Cardiac fibroblast (primary cell): Measurements from ENCODE around the gene FOXK1.

Source experiments
- DNase-seq, 2 donors: peaks; one replicate each; pipeline versions ENCODE4 v3.0.0 to v3.0.0-alpha.2; 2010; ENCODE audit warnings: low read depth in 2 of 2
- H3K4me3 ChIP-seq, 2 donors: replicated peaks in 1 of 2; 1 replicate in 1 of 2; 2 replicates in 1 of 2; pipeline ENCODE4 v1.5.1; 2011; ENCODE audit warnings: low read depth in 2 of 2, low read length in 2 of 2, mild to moderate bottlenecking in 2 of 2, moderate library complexity in 1 of 2
- CTCF ChIP-seq: IDR thresholded peaks from one replicate; pipeline ENCODE4 v1.5.1; 2011; ENCODE audit warnings: low read depth, mild to moderate bottlenecking, low read length, inconsistent platforms

Gene FOXK1

GRCh38 chr7:4714161-4714700 lies 32.1 kb downstream of the FOXK1 start:
- TF ChIP-seq CTCF = no peak
- no peak for DNase-seq
- no peak overlapping the region for H3K4me3 ChIP-seq

- DNase-seq = no peak
- H3K4me3 ChIP-seq = no peak overlapping the region
- no peak for TF ChIP-seq CTCF
Observed at GRCh38 chr7:4714767-4715409, 32.8 kb downstream of the FOXK1 start.

GRCh38 chr7:4715410-4715776 lies 33.3 kb downstream of the FOXK1 start:
- no peak overlapping the region for H3K4me3 ChIP-seq
- peak; percentile 85 to 91 for DNase-seq
- no peak for TF ChIP-seq CTCF

GRCh38 chr7:4716946-4717795 lies 35.1 kb downstream of the FOXK1 start:
- no peak for TF ChIP-seq CTCF
- no peak overlapping the region for H3K4me3 ChIP-seq
- DNase-seq = no peak

- no peak for TF ChIP-seq CTCF
- H3K4me3 ChIP-seq = no peak overlapping the region
- DNase-seq = no peak
Observed at GRCh38 chr7:4718075-4718474, 36.0 kb downstream of the FOXK1 start.

GRCh38 chr7:4720225-4720624 lies 38.1 kb downstream of the FOXK1 start:
- no peak for TF ChIP-seq CTCF
- no peak for DNase-seq
- H3K4me3 ChIP-seq = no peak overlapping the region
